ENCODE data around the gene GSTCD. TPM values are rescaled to one million over a fixed set of nuclear protein-coding genes. Genes with fewer than 3 reads are reported as not detected.
A peak's percentile ranks its signal among the peaks of the same experiment; 100 is the strongest.

The GSTCD gene
- total and polyA plus RNA-seq, 9 of the 15 experiments (the other 6 are each of a cell fraction or from before 2014, with no cell fraction given), result 4.5 to 36.3 (median 16.0) TPM

- TF ChIP-seq THAP7 (CRISPR knock-in tag; IDR thresholded peaks at IDR 0.05) (peak; percentile 77; the same call in 1 of the 2 replicates), SNIP1 (IDR thresholded peaks at IDR 0.05; ENCODE audit: low read depth) (0 out of 2 replicates have a peak, but pooled peaks have one; percentile 29), PATZ1 (CRISPR knock-in tag; IDR thresholded peaks at IDR 0.05; ENCODE audit: borderline replicate concordance) (no peak), EP300 (IDR thresholded peaks at IDR 0.05; ENCODE audit: low read length) (peak; percentile 68), REST (IDR thresholded peaks at IDR 0.05; ENCODE audit: borderline replicate concordance) (no peak), REST (CRISPR knock-in tag; IDR thresholded peaks at IDR 0.05; ENCODE audit: low read depth) (no peak), SMARCE1 (IDR thresholded peaks at IDR 0.05) (peak; percentile 57), RNF2 (IDR thresholded peaks at IDR 0.05) (peak; percentile 93), ARID2 (IDR thresholded peaks at IDR 0.05) (no peak), HEY1 (CRISPR knock-in tag; IDR thresholded peaks at IDR 0.05; ENCODE audit: borderline replicate concordance) (peak; percentile 60; the same call in 1 of the 2 replicates), ZNF133 (CRISPR knock-in tag; IDR thresholded peaks at IDR 0.05) (no peak), ZBTB26 (CRISPR knock-in tag; IDR thresholded peaks at IDR 0.05) (peak; percentile 58; the same call in 1 of the 2 replicates), ZNF146 (CRISPR knock-in tag; IDR thresholded peaks at IDR 0.05; ENCODE audit: unreplicated experiment) (no peak), FOS (IDR thresholded peaks at IDR 0.05; ENCODE audit: extremely low read depth, insufficient read length) (no peak), TARDBP (IDR thresholded peaks at IDR 0.05) (peak; percentile 86; the same call in 1 of the 2 replicates), XRCC4 (IDR thresholded peaks at IDR 0.05; ENCODE audit: extremely low read depth, insufficient read depth, insufficient read length) (no peak), KHSRP (IDR thresholded peaks at IDR 0.05) (no peak)
Observed at GRCh38 chr4:105708181-105709080, at the start of gene GSTCD, which contains the start of gene INTS12 (continued).
